K562 (cell line): ENCODE data around the gene GPR82.

Experiments
- CTCF ChIP-seq, 3 experiments: IDR thresholded peaks in 2 of 3; conservative IDR thresholded peaks in 1 of 3; 2 replicates each; pipeline ENCODE4 v1.5.1; 2011 to 2012; ENCODE audit warnings: low read length in 3 of 3, mild to moderate bottlenecking in 3 of 3, control low read depth in 2 of 3, improper control_type of control experiment in 1 of 3, inconsistent platforms in 1 of 3, low read depth in 1 of 3, mixed read lengths in 1 of 3, moderate library complexity in 1 of 3; ENCODE audit not compliant: insufficient read depth in 2 of 3
- CXXC5 ChIP-seq: fragments of 250-450 bp; sonication (Bioruptor Pico); IDR thresholded peaks from 2 replicates; pipeline ENCODE4 v1.8.0; 2022; ENCODE audit warnings: inconsistent platforms, mild to moderate bottlenecking, moderate library complexity
- MEF2D ChIP-seq: conservative IDR thresholded peaks from 2 replicates; pipeline ENCODE4 v1.6.1; 2016; ENCODE audit warnings: low read depth, missing genetic modification characterization, missing compliant biosample characterization
- POLR2AphosphoS5 ChIP-seq: IDR thresholded peaks from 2 replicates; pipeline ENCODE4 v1.6.1; 2011; ENCODE audit warnings: mild to moderate bottlenecking, low read depth, low read length, moderate library complexity; ENCODE audit not compliant: control insufficient read depth, insufficient read depth

GRCh38 chrX:41733939-41734338 is 10.0 kb downstream of the GPR82 start:
- no peak for TF ChIP-seq CXXC5 (CRISPR knock-in tag)
- no peak for TF ChIP-seq CTCF (IDR thresholded peaks at IDR 0.05 in 2 of 3, conservative IDR thresholded peaks at IDR 0.05 in 1 of 3; ENCODE audit: insufficient read depth in 2 of 3, low read depth in 1 of 3, low read length in 3 of 3)
- TF ChIP-seq POLR2AphosphoS5: no peak
- TF ChIP-seq MEF2D: no peak
